Mesenchymal stem cell (in vitro differentiated cells and primary cell): Measurements from ENCODE around the gene SDF4.

Experiments
- DNase-seq: peaks from one replicate; pipeline ENCODE4 v3.0.0-alpha.2; 2013
- H2AFZ ChIP-seq: one replicate; pipeline ENCODE4 v1.6.1; 2013; ENCODE audit warnings: low read depth, mild to moderate bottlenecking, control low read depth, inconsistent platforms, low read length, moderate library complexity
- H2AK5ac ChIP-seq: 2 replicates; pipeline ENCODE4 v1.6.1; 2013; ENCODE audit warnings: low read length, moderate library complexity, mild to moderate bottlenecking, inconsistent platforms; ENCODE audit not compliant: severe bottlenecking
- H2BK120ac ChIP-seq: one replicate; pipeline ENCODE4 v1.6.1; 2013; ENCODE audit warnings: low read depth, mild to moderate bottlenecking, inconsistent platforms, low read length, moderate library complexity
- H2BK12ac ChIP-seq, 2 experiments: one replicate each; pipeline ENCODE4 v1.6.1; 2013; ENCODE audit warnings: inconsistent platforms in 2 of 2, low read length in 2 of 2, mild to moderate bottlenecking in 2 of 2, moderate library complexity in 2 of 2, control low read depth in 1 of 2
- H2BK15ac ChIP-seq: one replicate; pipeline ENCODE4 v1.6.1; 2013; ENCODE audit warnings: mild to moderate bottlenecking, low read depth, inconsistent platforms; ENCODE audit not compliant: poor library complexity, severe bottlenecking
- H2BK5ac ChIP-seq: 2 replicates; pipeline ENCODE4 v1.6.1; 2013; ENCODE audit warnings: low read depth, mild to moderate bottlenecking, low read length, control low read depth, inconsistent platforms; ENCODE audit not compliant: poor library complexity, severe bottlenecking
- H3K14ac ChIP-seq, 2 experiments: one replicate each; pipeline ENCODE4 v1.6.1; 2013; ENCODE audit warnings: inconsistent platforms in 2 of 2, low read length in 2 of 2, control low read depth in 1 of 2, mild to moderate bottlenecking in 1 of 2, moderate library complexity in 1 of 2
- H3K18ac ChIP-seq, 2 experiments: one replicate each; pipeline ENCODE4 v1.6.1; 2013; ENCODE audit warnings: inconsistent platforms in 2 of 2, low read length in 2 of 2, control low read depth in 1 of 2, low read depth in 1 of 2, mild to moderate bottlenecking in 1 of 2
- H3K23ac ChIP-seq, 2 experiments: one replicate each; pipeline ENCODE4 v1.6.1; 2013; ENCODE audit warnings: inconsistent platforms in 2 of 2, low read length in 2 of 2, mild to moderate bottlenecking in 2 of 2, moderate library complexity in 2 of 2, control low read depth in 1 of 2
- H3K27ac ChIP-seq: 2 replicates; pipeline ENCODE4 v1.5.1; 2013; ENCODE audit warnings: mild to moderate bottlenecking, moderate library complexity, low read length, control low read depth, inconsistent platforms; ENCODE audit not compliant: poor library complexity, severe bottlenecking
- H3K27me3 ChIP-seq, 2 experiments: 2 replicates each; pipeline versions ENCODE4 v1.6.1 to v1.7.0; 2013; ENCODE audit warnings: low read length in 2 of 2, mild to moderate bottlenecking in 2 of 2, moderate library complexity in 2 of 2, control low read depth in 1 of 2, inconsistent platforms in 1 of 2; ENCODE audit not compliant: control insufficient read depth in 1 of 2, insufficient read depth in 1 of 2
- H3K36me3 ChIP-seq, 2 experiments: 2 replicates each; pipeline versions ENCODE4 v1.6.1 to v1.7.0; 2013; ENCODE audit warnings: low read length in 2 of 2, control low read depth in 1 of 2, inconsistent platforms in 1 of 2, low read depth in 1 of 2, mild to moderate bottlenecking in 1 of 2; ENCODE audit not compliant: insufficient read depth in 2 of 2, control insufficient read depth in 1 of 2
- H3K4ac ChIP-seq, 2 experiments: one replicate each; pipeline ENCODE4 v1.6.1; 2013; ENCODE audit warnings: inconsistent platforms in 2 of 2, low read length in 2 of 2, mild to moderate bottlenecking in 2 of 2, moderate library complexity in 2 of 2, control low read depth in 1 of 2, low read depth in 1 of 2
- H3K4me1 ChIP-seq: 2 replicates; pipeline ENCODE4 v1.6.1; 2013; ENCODE audit warnings: low read depth, low read length, control low read depth; ENCODE audit not compliant: control insufficient read depth, insufficient read depth
- H3K4me2 ChIP-seq: 2 replicates; pipeline ENCODE4 v1.6.1; 2013; ENCODE audit warnings: low read length, mild to moderate bottlenecking, inconsistent platforms; ENCODE audit not compliant: poor library complexity, severe bottlenecking
- H3K4me3 ChIP-seq, 2 experiments: 2 replicates each; pipeline versions ENCODE4 v1.5.1 to v1.7.0; 2013; ENCODE audit warnings: low read length in 2 of 2, mild to moderate bottlenecking in 2 of 2, control low read depth in 1 of 2, low read depth in 1 of 2; ENCODE audit not compliant: insufficient read depth in 1 of 2
- H3K79me1 ChIP-seq: replicated peaks from 2 replicates; pipeline ENCODE4 v1.6.1; 2013; ENCODE audit warnings: mild to moderate bottlenecking, control low read depth, low read length, inconsistent platforms; ENCODE audit not compliant: poor library complexity, severe bottlenecking
- H3K9ac ChIP-seq: 2 replicates; pipeline ENCODE4 v1.7.0; 2013; ENCODE audit warnings: mild to moderate bottlenecking, low read length, moderate library complexity
- H3K9me3 ChIP-seq: 2 replicates; pipeline ENCODE4 v1.7.0; 2013; ENCODE audit warnings: mild to moderate bottlenecking, low read length; ENCODE audit not compliant: control insufficient read depth
- H4K8ac ChIP-seq: one replicate; pipeline ENCODE4 v1.6.1; 2013; ENCODE audit warnings: inconsistent platforms, mild to moderate bottlenecking, low read length, moderate library complexity
- H4K91ac ChIP-seq: one replicate; pipeline ENCODE4 v1.6.1; 2013; ENCODE audit warnings: mild to moderate bottlenecking, low read length, inconsistent platforms
- WGBS: methylation state at CpG from one replicate; pipeline ENCODE4 v1.1.7; 2013; ENCODE audit warnings: mixed read lengths; 5-methylcytosine and 5-hydroxymethylcytosine counted together

The SDF4 gene

DNA sequence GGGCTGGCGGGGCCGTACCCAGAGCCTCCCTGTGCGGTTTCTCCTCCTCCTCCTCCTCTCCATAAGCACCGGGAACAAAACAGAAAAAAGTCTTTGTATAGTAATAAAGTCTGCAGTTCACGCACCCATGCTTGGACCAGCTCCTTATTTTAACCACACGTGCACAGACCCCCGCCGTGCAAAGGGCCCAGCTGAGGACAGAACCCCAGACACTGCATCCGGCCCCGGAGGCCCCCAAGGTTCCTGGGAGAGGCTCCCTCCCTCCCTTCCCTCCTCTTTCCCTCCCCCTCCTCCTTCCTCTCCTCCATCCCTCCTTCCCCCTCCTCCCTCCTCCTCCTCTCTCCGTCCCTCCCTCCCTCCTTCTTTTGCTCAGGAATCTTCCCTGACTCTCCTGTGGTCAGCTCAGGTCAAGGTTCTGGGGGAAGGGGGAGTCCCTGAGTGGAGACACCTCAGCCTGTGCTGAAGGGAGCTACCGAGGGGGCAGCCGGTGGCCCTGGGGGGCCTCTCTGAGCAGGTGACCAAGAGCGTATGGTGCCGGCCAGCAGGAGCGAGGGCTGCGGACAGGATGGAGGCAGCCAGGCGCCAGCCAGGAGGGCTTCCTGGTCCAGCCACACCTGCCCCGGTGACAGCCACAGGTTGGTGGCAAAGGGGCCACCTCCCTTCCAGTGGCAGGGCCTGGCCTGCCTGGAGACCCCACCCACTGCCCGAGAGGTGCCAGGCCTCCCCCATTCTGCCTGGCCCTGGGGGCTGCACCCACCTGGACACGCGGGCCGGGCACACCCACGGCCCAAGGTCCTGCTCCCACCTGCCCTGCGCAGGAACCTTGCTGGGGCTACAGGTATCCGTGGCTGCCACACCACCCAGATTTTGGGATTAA, 61.3 kb downstream of the SDF4 start:
- Histone ChIP-seq H3K4me1 (peaks cover 74% of the 10 kb centered on the region), H2BK12ac (no peak overlapping the region), H4K91ac (no peak overlapping the region), H3K14ac (no peak overlapping the region), H3K9ac (no peak overlapping the region), H4K8ac (no peak overlapping the region), H2BK15ac (no peak overlapping the region), H3K27me3 (peaks cover 18 to 82% of the 10 kb centered on the region in 2 experiments), H3K9me3 (no peaks in the 10 kb centered on the region), H2AFZ (no peak overlapping the region), H3K4me3 (peak overlapping the region in 1 of 2 experiments; percentile 27), H3K18ac (no peak overlapping the region), H2AK5ac (peak overlapping the region; percentile 87), H3K79me1 (peaks cover 12% of the 10 kb centered on the region), H3K36me3 (peaks cover 0 to 34% of the 10 kb centered on the region in 2 experiments), H2BK5ac (no peak overlapping the region), H2BK120ac (no peak overlapping the region), H3K4me2 (peak overlapping the region; percentile 40), H3K23ac (no peak overlapping the region), H3K4ac (no peak overlapping the region), H3K27ac (peak overlapping the region; percentile 55)
- 67% methylated on average over 23 of the region's 26 CpGs for WGBS
- DNase-seq, result no peak

DNA sequence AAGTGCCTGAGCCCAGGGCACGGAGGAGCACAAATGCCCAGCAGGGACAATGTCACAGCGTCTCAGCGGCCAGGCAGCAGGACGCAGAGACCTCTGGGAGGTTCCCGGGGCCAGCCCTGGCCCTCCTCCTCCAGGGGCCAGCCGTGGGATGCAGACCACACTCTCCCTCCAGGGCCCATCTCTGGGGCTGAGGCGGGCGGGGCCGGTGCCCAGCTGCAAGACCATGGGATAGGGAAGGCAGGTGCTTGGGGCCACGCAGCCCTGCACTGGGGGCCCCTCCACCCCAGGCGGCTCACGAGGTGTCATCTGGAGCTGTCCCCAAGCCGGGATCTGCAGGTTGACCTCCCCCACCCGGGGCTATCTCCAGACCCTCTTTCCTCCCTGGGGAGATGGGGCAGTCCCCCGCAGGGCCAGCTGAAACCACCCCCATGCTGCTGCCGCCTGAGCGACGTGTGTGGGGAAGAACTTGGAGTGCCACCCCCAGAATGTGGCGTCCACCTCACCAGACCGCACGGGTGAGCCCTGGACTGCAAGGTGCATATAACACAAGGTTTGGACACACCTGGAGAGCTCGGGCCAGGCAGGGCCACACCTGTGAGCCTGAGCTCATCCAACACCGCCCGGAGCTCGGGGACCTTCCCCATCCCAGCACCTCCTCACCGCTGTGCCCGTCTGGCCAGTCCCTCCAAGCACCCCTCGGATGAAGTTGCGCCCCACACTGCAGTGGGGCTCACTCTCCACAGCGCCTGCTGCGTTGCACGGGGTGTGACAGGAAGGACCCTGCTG, 62.2 kb downstream of the SDF4 start:
- H3K4ac ChIP-seq, result no peak overlapping the region
- no peak overlapping the region for H2BK15ac ChIP-seq
- no peak overlapping the region for H3K18ac ChIP-seq
- no peak overlapping the region for H2AFZ ChIP-seq
- peak overlapping the region in 1 of 2 experiments; percentile 27 for H3K4me3 ChIP-seq
- peaks cover 80% of the 10 kb centered on the region for H3K4me1 ChIP-seq
- H3K36me3 ChIP-seq, result peaks cover 0 to 32% of the 10 kb centered on the region in 2 experiments
- H2BK5ac ChIP-seq, result no peak overlapping the region
- H3K14ac ChIP-seq, result no peak overlapping the region
- H3K9me3 ChIP-seq, result no peaks in the 10 kb centered on the region
- H3K79me1 ChIP-seq, result peaks cover 12% of the 10 kb centered on the region
- H3K27ac ChIP-seq, result peak overlapping the region; percentile 55
- no peak overlapping the region for H3K4me2 ChIP-seq
- DNase-seq, result no peak
- 84% methylated on average over 32 of the region's 32 CpGs for WGBS
- peak overlapping the region; percentile 86 for H2AK5ac ChIP-seq
- H3K9ac ChIP-seq, result no peak overlapping the region
- no peak overlapping the region for H3K23ac ChIP-seq
- no peak overlapping the region for H2BK12ac ChIP-seq
- H4K91ac ChIP-seq, result no peak overlapping the region
- H2BK120ac ChIP-seq, result no peak overlapping the region
- peaks cover 15 to 87% of the 10 kb centered on the region in 2 experiments for H3K27me3 ChIP-seq
- H4K8ac ChIP-seq, result no peak overlapping the region

DNA sequence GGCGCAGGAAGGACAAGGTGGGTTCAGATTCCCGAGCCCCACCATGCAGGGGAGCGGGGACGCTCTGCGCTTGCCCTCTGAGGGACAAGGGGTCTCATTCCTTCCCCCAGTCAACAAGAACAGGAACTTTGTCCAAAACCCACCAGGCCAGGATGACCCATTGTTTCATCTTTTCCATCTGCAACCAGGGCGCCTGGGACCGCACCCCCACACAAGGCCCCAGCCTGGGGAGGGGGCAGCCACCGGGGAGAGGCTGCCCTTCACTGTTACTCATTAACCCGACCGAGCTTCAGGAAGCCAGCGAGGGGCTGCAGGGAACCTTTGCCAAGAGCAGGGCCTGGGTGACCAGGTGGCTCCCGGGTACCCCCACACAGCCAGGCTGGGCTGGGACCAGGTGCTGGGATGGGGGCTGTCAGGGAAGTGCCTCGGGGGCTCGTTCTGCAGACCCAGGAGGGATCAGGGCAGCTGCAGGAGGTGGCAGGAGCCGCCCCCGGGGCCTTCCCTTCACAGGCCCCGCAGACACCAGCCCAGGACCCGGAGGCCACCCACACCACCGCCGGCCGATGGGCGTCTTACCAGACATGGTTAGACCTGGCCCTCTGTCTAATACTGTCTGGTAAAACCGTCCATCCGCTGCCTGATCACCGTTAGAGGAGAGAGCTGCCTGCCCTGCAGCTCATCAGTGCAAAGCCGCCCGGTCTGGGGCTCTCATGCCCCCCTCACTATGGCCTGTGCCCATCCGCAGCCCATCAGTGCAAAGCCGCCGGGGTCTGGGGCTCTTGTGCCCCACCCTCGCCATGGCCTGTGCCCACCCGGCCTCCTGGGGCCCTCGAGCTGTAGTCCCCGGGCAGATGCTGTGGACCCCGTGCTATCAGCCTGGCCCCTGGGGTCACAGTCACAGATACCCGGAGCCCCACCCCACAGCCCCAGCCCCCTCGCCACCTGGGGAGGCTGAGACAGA, 63.1 kb downstream of the SDF4 start:
- WGBS, result 88% methylated on average over 36 of the region's 37 CpGs

More for the DNA sequence above, 63.1 kb downstream of the SDF4 start:
- Histone ChIP-seq H3K4ac (no peak overlapping the region), H3K4me2 (no peak overlapping the region), H2AFZ (no peak overlapping the region), H2BK120ac (no peak overlapping the region), H3K9me3 (no peaks in the 10 kb centered on the region), H2BK12ac (no peak overlapping the region), H2BK15ac (no peak overlapping the region), H3K14ac (no peak overlapping the region), H4K8ac (no peak overlapping the region), H3K36me3 (peaks cover 0 to 32% of the 10 kb centered on the region in 2 experiments), H3K23ac (no peak overlapping the region), H2BK5ac (peak overlapping the region; percentile 53), H4K91ac (no peak overlapping the region), H3K18ac (no peak overlapping the region), H3K27me3 (peaks cover 8 to 87% of the 10 kb centered on the region in 2 experiments), H3K4me1 (peaks cover 85% of the 10 kb centered on the region), H3K4me3 (no peak overlapping the region), H3K79me1 (peaks cover 12% of the 10 kb centered on the region), H3K27ac (peak overlapping the region; percentile 13), H2AK5ac (peak overlapping the region; percentile 60), H3K9ac (no peak overlapping the region)
- DNase-seq, result no peak
